Endodermal cell (in vitro differentiated cells): ENCODE measurements around the gene MAS1. TPM values are rescaled to one million over a fixed set of nuclear protein-coding genes. Genes with fewer than 3 reads are reported as not detected.
A peak's percentile ranks its signal among the peaks of the same experiment; 100 is the strongest.

ENCODE experiments used
- DNase-seq: peaks from one replicate; pipeline ENCODE4 v3.0.0-alpha.2; 2017
- H3K27ac ChIP-seq: 2 replicates; pipeline ENCODE4 v1.5.1; 2013; ENCODE audit warnings: mild to moderate bottlenecking, low read depth, low read length, moderate library complexity
- H3K27me3 ChIP-seq: 2 replicates; pipeline ENCODE4 v1.6.1; 2013; ENCODE audit warnings: mild to moderate bottlenecking, low read length, moderate library complexity; ENCODE audit not compliant: insufficient read depth, control insufficient read depth, poor library complexity, severe bottlenecking
- H3K36me3 ChIP-seq: 2 replicates; pipeline ENCODE4 v1.7.0; 2013; ENCODE audit warnings: mild to moderate bottlenecking, low read length, moderate library complexity; ENCODE audit not compliant: control insufficient read depth, insufficient read depth
- H3K4me1 ChIP-seq: one replicate; pipeline ENCODE4 v1.7.0; 2013; ENCODE audit warnings: low read length; ENCODE audit not compliant: control insufficient read depth, insufficient read depth
- H3K4me3 ChIP-seq: 2 replicates; pipeline ENCODE4 v1.5.1; 2013; ENCODE audit warnings: mild to moderate bottlenecking, low read length, moderate library complexity
- H3K9ac ChIP-seq: 2 replicates; pipeline ENCODE4 v1.6.1; 2013; ENCODE audit warnings: mild to moderate bottlenecking, low read length, moderate library complexity; ENCODE audit not compliant: poor library complexity, severe bottlenecking; ENCODE audit errors: extremely low read depth
- H3K9me3 ChIP-seq: 2 replicates; pipeline ENCODE4 v1.6.1; 2013; ENCODE audit warnings: mild to moderate bottlenecking, low read length, moderate library complexity; ENCODE audit not compliant: control insufficient read depth
- H3K27ac Mint-ChIP-seq: 2 replicates; pipeline ENCODE4 v1.8.0; 2020; ENCODE audit warnings: mixed read lengths
- H3K27me3 Mint-ChIP-seq: 2 replicates; pipeline ENCODE4 v1.8.0; 2021; ENCODE audit warnings: mild to moderate bottlenecking, mixed read lengths; ENCODE audit not compliant: insufficient read depth
- H3K36me3 Mint-ChIP-seq: 2 replicates; pipeline ENCODE4 v1.8.0; 2020; ENCODE audit warnings: low read depth, mixed read lengths
- H3K4me1 Mint-ChIP-seq: 2 replicates; pipeline ENCODE4 v1.8.0; 2020; ENCODE audit warnings: mixed read lengths
- H3K4me3 Mint-ChIP-seq: 2 replicates; pipeline ENCODE4 v1.8.0; 2020; ENCODE audit warnings: mild to moderate bottlenecking, moderate library complexity, mixed read lengths
- H3K9me3 Mint-ChIP-seq: 2 replicates; pipeline ENCODE4 v1.8.0; 2020; ENCODE audit warnings: mild to moderate bottlenecking, mixed read lengths
- WGBS, 2 experiments: methylation state at CpG; one replicate each; pipeline versions ENCODE4 v1.1.5 to v1.1.7; 2013; ENCODE audit warnings: missing lambda C conversion rate in 2 of 2, mixed read lengths in 1 of 2; ENCODE audit not compliant: insufficient coverage in 1 of 2, insufficient read length in 1 of 2; 5-methylcytosine and 5-hydroxymethylcytosine counted together
- total RNA-seq, 2 donors: library from RNA; stranded (reverse); fragmentation: NEBNext Ultra II Directional in 1 of 2; extraction: Animal tissue kit (Norgen Biotek cat#: 25700) in 1 of 2; gene quantifications; 2 replicates in 1 of 2; 3 replicates in 1 of 2; pipeline ENCODE4 v1.2.1, GENCODE V29; 2021
- TF ChIP-seq, protein P1 (sequence below): fragments of 200-600 bp; sonication (generic); conservative IDR thresholded peaks from 2 replicates; pipeline ENCODE4 v1.5.0; 2021; ENCODE audit warnings: antibody characterized with exemption, mild to moderate bottlenecking

The MAS1 gene
- total RNA-seq, 2 donors from 2014 or later = not detected

DNA sequence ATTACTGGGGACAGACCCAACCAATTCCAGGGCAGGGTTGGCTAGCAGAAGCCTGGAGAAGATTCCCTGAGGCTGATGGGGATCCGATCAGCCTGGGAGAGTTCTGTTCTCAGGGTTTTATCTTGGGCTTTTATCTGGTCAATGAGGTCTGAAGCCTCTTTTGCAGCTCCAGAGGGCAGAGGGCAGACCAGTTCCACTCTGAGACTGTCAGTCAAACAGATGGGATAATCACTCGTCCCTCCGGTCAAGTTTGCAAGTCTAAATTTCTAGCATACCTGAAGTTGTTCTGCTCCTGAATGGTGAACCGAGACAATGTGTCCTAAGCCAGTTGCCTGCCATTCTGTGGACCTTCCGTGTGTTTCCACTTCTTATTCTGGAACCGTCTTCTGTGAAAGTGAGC is 3.0 kb upstream of the MAS1 start:
- WGBS, 2 experiments = 92% methylated on average over 5 to 6 of the region's 6 CpGs

DNA sequence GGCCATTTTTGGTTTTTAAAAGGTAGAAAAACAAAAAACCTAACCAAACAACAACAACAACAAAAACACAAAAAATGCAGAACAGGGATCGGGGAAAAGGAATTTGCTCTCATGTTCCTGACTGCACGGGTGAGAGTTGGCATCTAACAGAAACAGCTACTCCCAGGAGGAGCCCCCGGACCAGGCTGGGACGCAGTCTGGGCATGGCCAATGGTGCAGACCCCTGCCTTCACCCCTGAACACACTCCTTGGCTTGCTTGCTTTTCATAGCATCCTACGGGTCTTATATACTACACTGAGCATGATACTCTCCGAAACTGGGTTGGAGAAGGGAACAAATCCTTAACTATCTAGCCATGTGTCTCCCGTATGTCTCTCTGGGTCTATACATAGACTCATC is 587 bp upstream of the MAS1 start:
- H3K27ac ChIP-seq = no peak overlapping the region
- H3K36me3 ChIP-seq = no peaks in the 10 kb centered on the region
- H3K27me3 Mint-ChIP-seq = peaks cover 28% of the 10 kb centered on the region
- no peak overlapping the region for H3K27ac Mint-ChIP-seq
- H3K4me1 ChIP-seq = no peaks in the 10 kb centered on the region
- H3K9me3 ChIP-seq = no peaks in the 10 kb centered on the region
- 90 to 94% methylated on average over 7 of the region's 7 CpGs for WGBS, 2 experiments
- no peak for DNase-seq
- no peak overlapping the region for H3K4me3 Mint-ChIP-seq
- no peak overlapping the region for H3K9ac ChIP-seq
- no peaks in the 10 kb centered on the region for H3K36me3 Mint-ChIP-seq
- H3K4me1 Mint-ChIP-seq = no peaks in the 10 kb centered on the region
- TF ChIP-seq, protein P1, sequence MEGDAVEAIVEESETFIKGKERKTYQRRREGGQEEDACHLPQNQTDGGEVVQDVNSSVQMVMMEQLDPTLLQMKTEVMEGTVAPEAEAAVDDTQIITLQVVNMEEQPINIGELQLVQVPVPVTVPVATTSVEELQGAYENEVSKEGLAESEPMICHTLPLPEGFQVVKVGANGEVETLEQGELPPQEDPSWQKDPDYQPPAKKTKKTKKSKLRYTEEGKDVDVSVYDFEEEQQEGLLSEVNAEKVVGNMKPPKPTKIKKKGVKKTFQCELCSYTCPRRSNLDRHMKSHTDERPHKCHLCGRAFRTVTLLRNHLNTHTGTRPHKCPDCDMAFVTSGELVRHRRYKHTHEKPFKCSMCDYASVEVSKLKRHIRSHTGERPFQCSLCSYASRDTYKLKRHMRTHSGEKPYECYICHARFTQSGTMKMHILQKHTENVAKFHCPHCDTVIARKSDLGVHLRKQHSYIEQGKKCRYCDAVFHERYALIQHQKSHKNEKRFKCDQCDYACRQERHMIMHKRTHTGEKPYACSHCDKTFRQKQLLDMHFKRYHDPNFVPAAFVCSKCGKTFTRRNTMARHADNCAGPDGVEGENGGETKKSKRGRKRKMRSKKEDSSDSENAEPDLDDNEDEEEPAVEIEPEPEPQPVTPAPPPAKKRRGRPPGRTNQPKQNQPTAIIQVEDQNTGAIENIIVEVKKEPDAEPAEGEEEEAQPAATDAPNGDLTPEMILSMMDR = no peak
- H3K9me3 Mint-ChIP-seq = no peaks in the 10 kb centered on the region
- H3K27me3 ChIP-seq = peaks cover 21% of the 10 kb centered on the region
- H3K4me3 ChIP-seq = no peak overlapping the region

More for the DNA sequence above, 3.0 kb upstream of the MAS1 start:
- no peak overlapping the region for H3K27ac ChIP-seq
- TF ChIP-seq, protein P1 = no peak
- peak; percentile 17 for DNase-seq
- Mint-ChIP-seq H3K4me1 (no peaks in the 10 kb centered on the region), H3K27ac (no peak overlapping the region), H3K4me3 (no peak overlapping the region), H3K27me3 (peaks cover 24% of the 10 kb centered on the region), H3K36me3 (no peaks in the 10 kb centered on the region), H3K9me3 (no peaks in the 10 kb centered on the region)
- H3K9me3 ChIP-seq = no peaks in the 10 kb centered on the region
- H3K9ac ChIP-seq = no peak overlapping the region
- H3K4me1 ChIP-seq = no peaks in the 10 kb centered on the region
- peaks cover 11% of the 10 kb centered on the region for H3K27me3 ChIP-seq
- no peak overlapping the region for H3K4me3 ChIP-seq
- no peaks in the 10 kb centered on the region for H3K36me3 ChIP-seq

DNA sequence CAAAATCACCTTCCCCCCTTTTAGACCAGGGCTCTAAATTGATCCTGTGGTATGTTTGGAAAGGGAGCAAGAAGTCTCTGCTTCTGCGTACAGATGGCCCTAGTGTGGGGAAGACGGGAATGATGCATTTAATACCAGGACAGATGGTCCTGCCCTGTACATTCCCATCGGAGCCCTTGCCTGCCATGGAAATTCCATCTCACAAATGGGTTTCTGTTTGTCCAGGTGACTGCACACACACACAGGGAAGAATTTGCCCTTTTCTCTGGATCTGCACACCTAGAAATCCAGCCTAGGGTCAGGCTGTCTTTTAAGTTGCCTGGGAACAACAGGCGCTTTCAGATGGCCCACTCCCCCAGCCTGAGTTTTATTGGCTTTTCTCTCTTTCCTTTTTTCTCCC is 1.3 kb downstream of the MAS1 start:
- 95 to 97% methylated on average over 3 to 4 of the region's 4 CpGs for WGBS, 2 experiments
- no peaks in the 10 kb centered on the region for H3K4me1 ChIP-seq

More for the DNA sequence above, 1.3 kb downstream of the MAS1 start:
- Histone ChIP-seq H3K9ac (no peak overlapping the region), H3K4me3 (no peak overlapping the region), H3K27me3 (peaks cover 21% of the 10 kb centered on the region), H3K9me3 (no peaks in the 10 kb centered on the region), H3K36me3 (no peaks in the 10 kb centered on the region), H3K27ac (no peak overlapping the region)
- H3K4me1 Mint-ChIP-seq = no peaks in the 10 kb centered on the region
- H3K9me3 Mint-ChIP-seq = peaks cover 6% of the 10 kb centered on the region
- DNase-seq = no peak
- TF ChIP-seq, protein P1 = no peak
- no peaks in the 10 kb centered on the region for H3K36me3 Mint-ChIP-seq
- H3K27me3 Mint-ChIP-seq = peaks cover 28% of the 10 kb centered on the region
- no peak overlapping the region for H3K27ac Mint-ChIP-seq
- no peak overlapping the region for H3K4me3 Mint-ChIP-seq
